AG20443 (cell line): Measurements from ENCODE around the gene TMEM178B.
"Not testable (repeated sequence)": the region's sequence is repeated elsewhere in the genome, so short reads cannot be mapped to it uniquely, and the experiment has no call there.

ENCODE experiments used
- DNase-seq: peaks from one replicate; pipeline ENCODE4 v3.0.0; 2012; ENCODE audit warnings: low spot score, mixed read lengths

Gene TMEM178B

GRCh38 chr7:141074162-141074991 lies 513 bp downstream of the TMEM178B start:
- peak; percentile 40 for DNase-seq

- DNase-seq = no peak
These were observed 1.1 kb downstream of the TMEM178B start for GRCh38 chr7:141074997-141075396.

DNA sequence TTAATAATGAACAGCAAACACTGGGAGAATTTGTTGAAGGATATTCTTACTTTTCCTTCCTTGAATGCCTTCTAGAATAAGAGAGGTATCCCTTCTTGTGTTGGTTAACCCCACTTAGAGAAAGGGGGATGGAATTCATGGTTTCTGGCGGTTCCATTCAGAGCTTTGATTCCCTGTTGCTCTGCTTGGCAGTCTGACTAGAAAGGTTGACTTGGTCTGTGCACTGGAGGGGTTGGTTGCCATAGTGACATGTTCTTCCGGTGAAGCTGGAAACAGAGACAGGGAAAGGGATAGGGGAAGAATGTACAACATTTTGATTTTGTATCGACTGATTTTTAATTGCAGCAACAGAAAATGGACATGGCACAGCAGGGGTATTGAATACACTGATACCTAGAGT lies 2.5 kb downstream of the TMEM178B start:
- DNase-seq = no peak

GRCh38 chr7:141079219-141079618 lies 5.4 kb downstream of the TMEM178B start:
- DNase-seq = no peak

DNA sequence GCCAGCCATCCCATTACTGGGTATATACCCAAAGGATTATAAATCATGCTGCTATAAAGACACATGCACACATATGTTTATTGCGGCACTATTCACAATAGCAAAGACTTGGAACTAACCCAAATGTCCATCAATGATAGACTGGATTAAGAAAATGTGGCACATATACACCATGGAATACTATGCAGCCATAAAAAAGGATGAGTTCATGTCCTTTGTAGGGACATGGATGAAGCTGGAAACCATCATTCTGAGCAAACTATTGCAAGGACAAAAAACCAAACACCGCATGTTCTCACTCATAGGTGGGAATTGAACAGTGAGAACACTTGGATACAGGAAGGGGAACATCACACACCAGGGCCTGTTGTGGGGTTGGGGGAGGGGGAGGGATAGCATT lies 15.6 kb downstream of the TMEM178B start:
- DNase-seq = not testable (repeated sequence)

- no peak for DNase-seq
These were observed 20.6 kb downstream of the TMEM178B start for GRCh38 chr7:141094336-141095070.

DNA sequence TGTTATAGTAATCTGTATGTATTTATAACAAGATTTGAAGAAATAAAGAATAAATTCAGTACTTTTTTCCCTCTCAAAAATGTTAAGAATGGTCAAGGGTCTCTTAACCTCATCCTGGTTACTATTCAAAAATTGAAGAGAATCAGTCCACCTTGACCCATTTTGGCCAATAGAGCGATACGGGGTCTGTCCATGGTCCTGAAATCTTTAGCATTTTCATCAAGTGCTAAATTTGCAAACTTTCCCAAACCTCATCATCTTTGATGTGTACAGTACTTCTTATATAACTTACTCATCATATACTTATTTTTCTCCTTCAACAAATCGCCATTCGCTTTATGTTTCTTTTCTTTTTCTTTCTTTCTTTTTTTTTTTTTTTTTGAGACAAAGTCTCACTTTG lies 23.6 kb downstream of the TMEM178B start:
- DNase-seq = no peak

GRCh38 chr7:141102436-141102835 lies 28.6 kb downstream of the TMEM178B start:
- no peak for DNase-seq

DNA sequence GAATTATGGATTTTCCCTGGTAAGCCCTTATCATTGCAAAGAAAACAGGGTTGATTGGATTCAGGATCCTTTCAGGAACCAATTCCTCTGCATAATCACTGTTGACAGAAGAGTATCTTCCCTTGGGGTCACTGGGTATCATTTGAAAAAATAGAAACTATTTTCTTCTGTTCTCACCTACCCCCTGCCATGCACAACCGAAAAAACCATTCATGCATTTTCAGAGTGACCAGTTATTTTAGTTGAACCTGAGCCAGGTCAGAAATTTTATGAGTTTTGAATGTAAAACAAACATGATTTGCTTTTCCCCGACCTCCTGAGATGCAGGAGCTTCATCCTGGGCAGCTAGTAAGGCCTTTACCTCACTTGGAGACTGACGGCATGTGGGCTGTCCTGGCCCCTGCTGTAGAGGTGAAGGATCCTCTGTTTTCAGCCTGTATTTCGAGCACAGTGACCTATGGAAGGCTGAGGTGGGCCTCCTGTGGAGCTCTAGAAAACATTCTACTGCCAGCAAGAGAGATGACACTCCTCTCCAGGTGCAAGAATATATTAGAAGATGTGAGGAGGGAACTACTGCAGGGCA lies 30.1 kb downstream of the TMEM178B start:
- no peak for DNase-seq

DNA sequence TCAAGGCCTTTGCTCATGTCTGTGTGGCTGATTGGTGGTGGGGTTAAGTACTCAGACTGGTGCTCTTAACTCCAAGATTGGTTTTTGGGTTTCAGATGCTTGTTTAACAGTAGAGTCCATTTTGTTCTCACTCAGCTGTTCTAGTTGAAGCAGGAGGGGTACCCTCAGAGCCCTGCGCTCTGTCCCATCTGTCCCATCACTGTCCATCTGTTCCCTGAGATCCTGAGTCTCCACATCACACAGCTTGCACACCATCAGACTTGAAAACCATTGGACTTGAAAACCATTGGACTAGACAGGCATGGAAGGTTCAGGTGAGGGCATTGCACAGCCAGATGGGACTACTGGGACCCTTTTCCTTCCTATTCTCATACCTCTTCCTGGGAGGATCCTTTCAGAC lies 39.3 kb downstream of the TMEM178B start:
- DNase-seq = no peak

DNA sequence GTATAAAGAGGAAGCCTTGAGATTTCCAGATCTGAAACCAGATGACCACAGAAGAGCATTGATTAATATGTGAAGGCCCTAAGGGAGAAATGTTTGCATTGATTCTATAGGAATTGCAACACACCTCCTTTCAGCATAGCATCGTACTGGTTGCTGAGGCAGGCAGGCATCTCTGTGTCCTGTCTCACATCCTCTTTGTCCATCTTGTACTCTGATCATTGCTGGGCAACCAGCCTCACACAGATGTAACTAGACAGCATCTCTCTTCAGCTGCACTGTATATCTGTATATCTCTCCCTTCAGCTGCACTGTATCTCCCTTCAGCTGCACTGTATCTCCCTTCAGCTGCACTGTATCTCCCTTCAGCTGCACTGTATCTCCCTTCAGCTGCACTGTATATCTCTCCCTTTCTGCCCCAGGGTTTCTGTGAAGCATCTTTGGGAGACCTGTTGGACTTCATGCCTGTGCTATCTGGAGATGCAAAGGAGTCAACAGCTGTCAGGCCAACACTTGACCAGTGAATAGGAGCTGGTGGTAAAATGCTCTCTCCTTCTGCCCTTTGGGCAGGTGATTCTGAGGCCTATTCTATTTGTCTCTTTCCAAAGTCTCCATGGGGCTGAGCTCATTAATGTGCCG lies 40.3 kb downstream of the TMEM178B start:
- no peak for DNase-seq

DNA sequence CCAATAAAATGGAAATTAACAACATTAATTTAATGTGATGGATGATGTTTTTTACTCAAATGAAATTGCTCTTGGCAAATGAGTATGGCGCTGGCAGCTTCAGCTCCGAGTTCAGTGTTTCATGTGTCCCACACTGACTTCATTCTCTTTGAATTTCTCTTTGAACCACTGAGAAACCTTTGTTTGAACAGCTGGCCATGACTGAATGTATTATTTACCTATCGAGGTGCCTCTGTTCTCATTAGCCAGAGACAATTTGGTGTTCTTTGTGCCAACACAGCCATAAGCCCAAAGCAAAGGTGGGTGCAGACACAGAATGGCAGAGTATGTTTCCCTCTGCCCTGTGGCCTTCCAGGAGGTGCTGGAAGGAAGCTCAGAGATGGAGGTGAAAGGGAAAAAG lies 42.1 kb downstream of the TMEM178B start:
- no peak for DNase-seq

DNA sequence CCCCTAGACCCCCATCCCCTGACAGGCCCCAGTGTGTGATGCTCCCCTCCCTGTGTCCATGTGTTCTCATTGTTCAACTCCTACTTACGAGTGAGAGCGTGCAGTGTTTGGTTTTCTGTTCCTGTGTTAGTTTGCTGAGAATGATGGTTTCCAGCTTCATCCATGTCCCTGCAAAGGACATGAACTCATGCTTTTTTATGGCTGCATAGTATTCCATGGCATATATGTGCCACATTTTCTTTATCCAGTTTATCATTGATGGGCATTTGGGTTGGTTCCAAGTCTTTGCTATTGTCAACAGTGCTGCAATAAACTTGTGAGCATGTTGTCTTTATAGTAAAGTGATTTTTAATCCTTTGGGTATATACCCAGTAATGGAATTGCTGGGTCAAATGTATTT lies 42.8 kb downstream of the TMEM178B start:
- not testable (repeated sequence) for DNase-seq

- DNase-seq = no peak
These were observed 44.9 kb downstream of the TMEM178B start for GRCh38 chr7:141118767-141119166.

GRCh38 chr7:141119187-141119586 lies 45.3 kb downstream of the TMEM178B start:
- no peak for DNase-seq

DNA sequence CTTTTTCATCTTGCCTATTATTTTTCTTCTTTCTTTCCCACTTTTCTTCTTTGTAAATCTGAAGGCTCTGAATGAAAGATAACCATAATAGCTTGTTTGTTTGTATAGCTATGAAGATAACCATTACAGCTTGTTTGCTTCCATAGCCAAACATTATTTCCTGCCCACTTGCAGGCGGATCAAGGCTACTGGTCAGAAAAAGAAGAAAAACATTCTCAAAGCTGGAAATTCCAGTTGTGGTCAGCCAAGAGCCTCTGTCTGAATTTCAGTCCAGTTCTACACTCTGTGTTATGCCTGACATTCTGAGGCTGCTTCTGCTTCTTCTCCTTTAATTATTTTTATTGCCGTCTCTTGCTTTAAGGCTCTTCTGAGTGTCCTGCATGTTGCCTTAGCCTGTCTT lies 48.9 kb downstream of the TMEM178B start:
- no peak for DNase-seq

DNA sequence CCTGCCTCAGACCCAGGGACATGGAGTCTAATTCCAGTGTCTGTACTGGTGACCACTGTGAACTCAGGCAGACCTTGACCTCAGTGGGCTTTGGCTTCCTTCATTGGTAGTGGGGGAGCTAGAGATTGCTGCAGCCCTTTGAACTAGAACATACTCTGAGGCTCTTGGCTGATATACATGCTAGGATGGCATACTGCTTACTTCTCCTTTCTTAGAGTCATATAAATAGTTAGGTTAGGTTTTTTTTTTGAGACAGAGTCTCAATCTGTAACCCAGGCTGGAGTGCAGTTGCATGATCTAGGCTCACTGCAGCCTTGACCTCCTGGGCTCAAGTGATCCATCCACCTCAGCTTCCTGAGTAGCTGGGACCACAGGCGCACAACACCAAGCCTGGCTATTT lies 49.7 kb downstream of the TMEM178B start:
- DNase-seq = no peak

- no peak for DNase-seq
These were observed 52.2 kb downstream of the TMEM178B start for GRCh38 chr7:141126107-141126506.

DNA sequence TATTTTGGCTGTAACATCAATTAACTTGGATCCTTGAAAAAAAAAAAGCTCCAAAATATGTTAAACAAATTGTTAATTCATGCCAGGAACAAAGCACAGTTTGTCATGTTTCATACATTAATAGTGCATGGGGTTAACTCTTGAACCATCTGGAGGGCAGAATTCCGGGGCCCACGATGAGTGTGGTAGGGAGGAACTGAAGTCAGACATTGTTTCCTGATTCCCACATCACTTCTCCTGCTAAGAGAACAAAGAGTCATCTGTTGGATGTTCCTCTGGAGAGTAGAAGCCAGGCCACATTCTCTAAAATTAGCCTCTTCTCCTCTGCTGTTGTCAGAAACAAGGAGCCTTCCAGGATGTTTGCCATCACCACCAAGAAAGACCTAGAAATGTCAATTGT lies 54.6 kb downstream of the TMEM178B start:
- no peak for DNase-seq

GRCh38 chr7:141128931-141129330 lies 55.1 kb downstream of the TMEM178B start:
- no peak for DNase-seq

GRCh38 chr7:141132671-141133070 lies 58.8 kb downstream of the TMEM178B start:
- no peak for DNase-seq

DNA sequence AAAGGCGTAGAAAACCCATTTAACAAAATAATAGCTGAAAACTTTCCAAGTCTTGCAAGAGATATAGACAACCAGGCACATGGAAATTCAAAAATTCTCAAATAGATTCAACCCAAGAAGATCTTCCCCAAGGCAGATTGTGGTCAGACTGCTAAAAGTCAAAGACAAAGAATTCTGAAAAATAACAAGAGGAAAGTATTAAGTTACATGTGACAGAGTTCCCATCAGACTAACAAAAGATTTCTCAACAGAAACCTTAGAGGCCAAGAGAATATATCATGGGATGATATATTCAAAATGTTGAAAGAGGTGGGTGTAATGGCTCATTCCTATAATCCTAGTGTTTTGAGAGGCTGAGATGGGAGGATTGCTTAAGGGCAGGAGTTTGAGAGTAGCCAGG lies 59.8 kb downstream of the TMEM178B start:
- DNase-seq = no peak

- DNase-seq = no peak
These were observed 68.2 kb downstream of the TMEM178B start for GRCh38 chr7:141142058-141142457.
